Endothelial cell (in vitro differentiated cells): ENCODE results near the gene ARHGAP44. TPM values are rescaled to one million over a fixed set of nuclear protein-coding genes. Genes with fewer than 3 reads are reported as not detected.

Experiments
- DNase-seq: peaks from one replicate; pipeline ENCODE4 v3.0.0; 2021; ENCODE audit warnings: low spot score
- H3K27ac Mint-ChIP-seq: one replicate; pipeline ENCODE4 v1.8.0; 2021; ENCODE audit warnings: mixed read lengths, inconsistent platforms; ENCODE audit not compliant: unreplicated experiment
- H3K27me3 Mint-ChIP-seq: one replicate; pipeline ENCODE4 v1.8.0; 2021; ENCODE audit warnings: mild to moderate bottlenecking, moderate library complexity, mixed read lengths, inconsistent platforms; ENCODE audit not compliant: unreplicated experiment
- H3K36me3 Mint-ChIP-seq: one replicate; pipeline ENCODE4 v1.8.0; 2021; ENCODE audit warnings: mild to moderate bottlenecking, low read depth, mixed read lengths, inconsistent platforms; ENCODE audit not compliant: unreplicated experiment
- H3K4me1 Mint-ChIP-seq: one replicate; pipeline ENCODE4 v1.8.0; 2021; ENCODE audit warnings: mild to moderate bottlenecking, mixed read lengths, inconsistent platforms; ENCODE audit not compliant: unreplicated experiment
- H3K4me3 Mint-ChIP-seq: one replicate; pipeline ENCODE4 v1.8.0; 2021; ENCODE audit warnings: mild to moderate bottlenecking, mixed read lengths, inconsistent platforms; ENCODE audit not compliant: unreplicated experiment
- H3K9me3 Mint-ChIP-seq: one replicate; pipeline ENCODE4 v1.8.0; 2021; ENCODE audit warnings: mixed read lengths, inconsistent platforms; ENCODE audit not compliant: unreplicated experiment
- total RNA-seq: library from RNA; stranded (reverse); fragmentation: NEBNext Ultra II Directional; extraction: Animal tissue kit (Norgen Biotek cat#: 25700); gene quantifications from one replicate; pipeline ENCODE4 v1.2.1, GENCODE V29; 2021; ENCODE audit not compliant: unreplicated experiment
- TF ChIP-seq, protein P1 (sequence below): fragments of 200-600 bp; sonication (generic); IDR thresholded peaks from one replicate; pipeline ENCODE4 v1.5.0; 2021; ENCODE audit warnings: antibody characterized with exemption; ENCODE audit not compliant: unreplicated experiment

ARHGAP44 gene
- total RNA-seq, 1 donor from 2014 or later: 11.5 TPM

DNA sequence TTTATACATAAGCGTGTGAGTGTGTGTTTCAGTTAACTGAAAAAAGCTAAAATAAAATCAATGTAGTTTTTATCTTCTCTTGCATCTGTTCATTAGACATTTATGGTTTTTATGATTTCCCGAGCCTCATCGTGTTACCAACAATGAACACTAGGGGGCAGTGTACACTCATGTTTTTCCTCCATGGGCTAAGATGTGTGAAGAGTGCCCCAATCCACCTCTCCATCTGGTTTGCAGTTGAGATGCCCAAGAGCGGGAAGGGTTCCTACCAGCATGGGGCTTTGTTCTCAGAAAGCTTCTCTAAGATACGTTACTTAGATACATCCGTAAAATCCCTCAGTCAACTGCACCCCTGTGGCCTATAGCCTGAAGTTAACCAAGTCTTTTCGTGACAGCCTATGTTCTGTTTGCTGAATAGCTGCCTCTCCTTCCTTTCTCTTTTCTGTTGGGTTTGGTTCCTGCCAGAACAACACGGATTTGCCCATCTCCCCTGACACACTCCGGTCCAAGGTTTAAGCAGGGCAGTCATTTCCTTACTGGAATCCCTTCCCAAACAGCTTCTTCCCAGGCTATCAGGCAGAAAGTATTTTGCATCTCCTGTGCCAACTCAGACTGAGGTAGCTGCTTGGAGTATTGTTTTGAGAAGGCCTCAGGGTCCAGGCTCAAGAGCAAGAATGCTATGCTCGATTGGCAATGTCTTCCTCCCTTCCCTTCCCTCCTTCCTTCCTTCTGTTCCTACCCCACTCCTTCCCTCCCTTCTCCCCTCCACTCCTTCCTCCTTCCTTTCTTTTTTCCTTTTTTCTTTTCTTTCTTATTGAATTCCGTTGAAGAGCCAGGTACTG, 241.4 kb downstream of the ARHGAP44 start:
- TF ChIP-seq, protein P1, sequence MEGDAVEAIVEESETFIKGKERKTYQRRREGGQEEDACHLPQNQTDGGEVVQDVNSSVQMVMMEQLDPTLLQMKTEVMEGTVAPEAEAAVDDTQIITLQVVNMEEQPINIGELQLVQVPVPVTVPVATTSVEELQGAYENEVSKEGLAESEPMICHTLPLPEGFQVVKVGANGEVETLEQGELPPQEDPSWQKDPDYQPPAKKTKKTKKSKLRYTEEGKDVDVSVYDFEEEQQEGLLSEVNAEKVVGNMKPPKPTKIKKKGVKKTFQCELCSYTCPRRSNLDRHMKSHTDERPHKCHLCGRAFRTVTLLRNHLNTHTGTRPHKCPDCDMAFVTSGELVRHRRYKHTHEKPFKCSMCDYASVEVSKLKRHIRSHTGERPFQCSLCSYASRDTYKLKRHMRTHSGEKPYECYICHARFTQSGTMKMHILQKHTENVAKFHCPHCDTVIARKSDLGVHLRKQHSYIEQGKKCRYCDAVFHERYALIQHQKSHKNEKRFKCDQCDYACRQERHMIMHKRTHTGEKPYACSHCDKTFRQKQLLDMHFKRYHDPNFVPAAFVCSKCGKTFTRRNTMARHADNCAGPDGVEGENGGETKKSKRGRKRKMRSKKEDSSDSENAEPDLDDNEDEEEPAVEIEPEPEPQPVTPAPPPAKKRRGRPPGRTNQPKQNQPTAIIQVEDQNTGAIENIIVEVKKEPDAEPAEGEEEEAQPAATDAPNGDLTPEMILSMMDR: peak; percentile 91
- Mint-ChIP-seq H3K27ac (no peak overlapping the region), H3K4me3 (no peak overlapping the region), H3K36me3 (peaks cover 6% of the 10 kb centered on the region), H3K4me1 (peaks cover 12% of the 10 kb centered on the region), H3K9me3 (peaks cover 5% of the 10 kb centered on the region), H3K27me3 (peaks cover 5% of the 10 kb centered on the region)
- DNase-seq: peak; percentile 59

DNA sequence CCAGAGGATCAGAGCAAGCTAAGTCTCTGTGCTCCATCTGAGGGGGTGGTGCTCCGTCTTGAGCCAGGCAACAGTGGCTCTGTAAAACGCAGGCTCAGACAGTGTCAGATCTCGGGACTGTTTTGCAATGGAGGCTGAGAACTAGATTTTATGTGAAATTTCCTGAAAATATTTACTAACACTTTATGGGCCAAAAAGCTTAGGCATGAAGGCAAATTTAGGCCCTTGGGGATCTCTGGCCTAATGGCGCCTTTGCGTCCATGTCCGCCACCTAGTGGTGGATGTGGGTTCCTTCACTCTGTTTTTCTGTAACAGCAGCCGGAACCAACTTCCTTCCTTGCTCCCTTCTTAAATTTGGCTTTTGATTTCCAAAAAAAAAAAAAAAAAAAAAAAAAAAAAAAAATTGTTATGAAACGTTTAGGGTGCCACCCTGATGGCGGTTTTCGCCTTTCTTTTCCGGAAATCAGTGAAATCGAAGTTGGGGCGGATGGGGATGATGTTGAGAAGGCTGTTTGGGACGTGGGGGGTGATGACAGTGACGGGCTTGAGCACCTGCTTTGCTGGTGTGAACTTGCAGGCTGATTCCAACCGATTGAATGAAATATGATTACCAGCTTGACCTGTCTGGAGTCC, 242.5 kb downstream of the ARHGAP44 start:
- H3K36me3 Mint-ChIP-seq: peaks cover 15% of the 10 kb centered on the region
- DNase-seq: peak; percentile 46
- peaks cover 12% of the 10 kb centered on the region for H3K9me3 Mint-ChIP-seq
- H3K27ac Mint-ChIP-seq: no peak overlapping the region
- TF ChIP-seq, protein P1: peak; percentile 96
- H3K4me1 Mint-ChIP-seq: peaks cover 12% of the 10 kb centered on the region
- H3K4me3 Mint-ChIP-seq: no peak overlapping the region
- peaks cover 5% of the 10 kb centered on the region for H3K27me3 Mint-ChIP-seq

DNA sequence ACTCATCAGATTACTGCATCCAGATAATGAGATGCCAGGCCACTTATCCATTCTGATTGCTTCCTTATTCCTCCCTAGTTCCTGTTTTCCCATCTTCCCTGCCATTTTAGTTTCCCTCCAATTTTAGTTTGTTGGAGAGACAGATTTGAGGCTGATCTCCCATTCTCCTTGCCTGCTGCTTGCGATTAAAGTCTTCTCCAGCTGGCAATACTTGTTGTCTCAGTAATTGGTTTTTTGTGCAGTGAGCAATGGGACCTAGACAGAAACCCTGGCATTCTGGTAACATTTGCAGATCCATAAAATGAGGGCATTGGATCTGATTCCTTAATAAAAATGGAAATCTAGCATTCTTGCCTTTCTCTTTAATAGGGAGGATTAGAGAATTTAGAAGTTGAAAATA, 246.1 kb downstream of the ARHGAP44 start:
- no peak overlapping the region for H3K4me3 Mint-ChIP-seq
- TF ChIP-seq, protein P1: no peak
- peaks cover 5% of the 10 kb centered on the region for H3K27me3 Mint-ChIP-seq
- no peak overlapping the region for H3K27ac Mint-ChIP-seq
- peaks cover 16% of the 10 kb centered on the region for H3K9me3 Mint-ChIP-seq
- peaks cover 17% of the 10 kb centered on the region for H3K36me3 Mint-ChIP-seq
- DNase-seq: no peak
- peaks cover 12% of the 10 kb centered on the region for H3K4me1 Mint-ChIP-seq

DNA sequence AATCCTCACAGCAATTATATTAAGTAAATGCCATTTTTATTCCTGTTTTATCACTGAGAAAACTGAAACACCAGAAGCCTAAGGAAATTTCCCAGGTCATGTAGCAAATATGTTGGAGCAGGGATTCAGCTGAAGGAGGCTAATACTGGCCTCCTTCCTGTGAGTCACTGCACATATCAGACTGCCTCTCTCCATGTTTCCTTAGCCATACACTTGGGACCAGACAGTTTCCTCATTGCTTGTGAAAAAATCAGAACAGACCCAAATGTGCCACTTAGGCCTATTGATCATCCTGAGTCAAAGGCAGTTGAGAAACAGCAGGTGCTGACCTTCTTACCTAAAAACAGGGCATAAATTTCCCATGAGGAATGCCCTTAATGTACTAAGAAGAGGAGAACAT, 247.5 kb downstream of the ARHGAP44 start:
- Mint-ChIP-seq H3K27ac (no peak overlapping the region), H3K27me3 (peaks cover 2% of the 10 kb centered on the region), H3K4me3 (no peak overlapping the region), H3K9me3 (peaks cover 16% of the 10 kb centered on the region), H3K36me3 (peaks cover 17% of the 10 kb centered on the region), H3K4me1 (peaks cover 14% of the 10 kb centered on the region)
- TF ChIP-seq, protein P1: no peak
- DNase-seq: no peak
